PC-3 (cell line): ENCODE data around the gene PIAS1. TPM values are rescaled to one million over a fixed set of nuclear protein-coding genes. Genes with fewer than 3 reads are reported as not detected.

Experiments used
- ATAC-seq: fragments of 200-7000 bp; cut with Tn5 transposase; 2 replicates; pipeline ENCODE4 v1.9.1; 2020; ENCODE audit warnings: mild to moderate bottlenecking, moderate library complexity
- BruUV-seq: library from RNA; stranded (reverse); fragments of 400-500 nt; replicated peaks from 2 replicates; lab custom pipeline; 2021; lab: Mats Ljungman, UMichigan
- CTCF ChIA-PET: fragments of 300-600 bp; sonication (Branson Sonifier 250); formaldehyde crosslinking; loops from one replicate; lab custom pipeline; 2022; ENCODE audit warnings: antibody characterized with exemption; lab: Charles Lee
- POLR2A ChIA-PET: fragments of 300-600 bp; sonication (Branson Sonifier 250); formaldehyde crosslinking; loops from one replicate; lab custom pipeline; 2022; ENCODE audit warnings: antibody characterized with exemption; ENCODE audit not compliant: unreplicated experiment; lab: Charles Lee
- DNase-seq: peaks from one replicate; pipeline ENCODE4 v3.0.0-alpha.2; 2015
- H2AFZ ChIP-seq: fragments of 300-600 bp; sonication (generic); 2 replicates; pipeline ENCODE4 v1.6.0; 2016; ENCODE audit warnings: antibody characterized with exemption, low read length
- H3F3A ChIP-seq: fragments of 300-600 bp; sonication (generic); one replicate; pipeline ENCODE4 v1.6.0; 2017; ENCODE audit warnings: antibody characterized with exemption, low read length, control low read depth, mild to moderate bottlenecking; ENCODE audit not compliant: unreplicated experiment
- H3K27ac ChIP-seq: fragments of 300-600 bp; sonication (generic); 2 replicates; pipeline ENCODE4 v1.5.1; 2016; ENCODE audit warnings: mild to moderate bottlenecking, low read length
- H3K27me3 ChIP-seq: fragments of 300-600 bp; sonication (generic); 2 replicates; pipeline ENCODE4 v1.6.1; 2016; ENCODE audit warnings: low read length, mixed read lengths
- H3K36me3 ChIP-seq: fragments of 300-600 bp; sonication (generic); 2 replicates; pipeline ENCODE4 v1.6.1; 2016; ENCODE audit warnings: low read depth, mixed run types, low read length, mixed read lengths
- H3K4me1 ChIP-seq: fragments of 300-600 bp; sonication (generic); 2 replicates; pipeline ENCODE4 v1.5.1; 2016; ENCODE audit warnings: low read length; ENCODE audit not compliant: insufficient read depth
- H3K4me2 ChIP-seq: fragments of 300-600 bp; sonication (generic); 2 replicates; pipeline ENCODE4 v1.6.0; 2016; ENCODE audit warnings: low read length
- H3K4me3 ChIP-seq: fragments of 300-600 bp; sonication (generic); 2 replicates; pipeline ENCODE4 v1.5.1; 2016; ENCODE audit warnings: mild to moderate bottlenecking, low read length, mixed read lengths
- H3K79me2 ChIP-seq: fragments of 300-600 bp; sonication (generic); 2 replicates; pipeline ENCODE4 v1.6.1; 2017; ENCODE audit warnings: low read length, mixed read lengths
- H3K9ac ChIP-seq: fragments of 300-600 bp; sonication (generic); 2 replicates; pipeline ENCODE4 v1.6.0; 2016; ENCODE audit warnings: mild to moderate bottlenecking, low read length
- H3K9me2 ChIP-seq: fragments of 300-600 bp; sonication (generic); replicated peaks from 2 replicates; pipeline ENCODE4 v1.6.1; 2016; ENCODE audit warnings: mixed run types, low read length, mixed read lengths
- H3K9me3 ChIP-seq: fragments of 300-600 bp; sonication (generic); 2 replicates; pipeline ENCODE4 v1.6.1; 2016; ENCODE audit warnings: low read length, mixed read lengths
- H4K20me1 ChIP-seq: fragments of 300-600 bp; sonication (generic); 2 replicates; pipeline ENCODE4 v1.6.1; 2016; ENCODE audit warnings: low read length, mixed read lengths
- EZH2 ChIP-seq: fragments of 300-600 bp; sonication (generic); IDR thresholded peaks from one replicate; pipeline ENCODE4 v1.6.1; 2017; ENCODE audit warnings: antibody characterized with exemption, mild to moderate bottlenecking, low read length; ENCODE audit not compliant: unreplicated experiment
- EZH2phosphoT487 ChIP-seq: fragments of 300-600 bp; sonication (generic); IDR thresholded peaks from 2 replicates; pipeline ENCODE4 v1.6.1; 2018; ENCODE audit warnings: mild to moderate bottlenecking, antibody characterized with exemption, low read length, borderline replicate concordance
- intact Hi-C: fragments of 100-400 bp; cut with micrococcal nuclease; formaldehyde crosslinking; loops from 2 replicates; pipeline ENCODE4 v1.9.0; 2023
- total RNA-seq: library from RNA; depleted of rRNA; stranded (reverse); fragments of >200 nt; gene quantifications from 2 replicates; pipeline ENCODE4 v1.2.3, GENCODE V29; 2014
- TF ChIP-seq, protein P1 (sequence below): fragments of 300-600 bp; sonication (generic); conservative IDR thresholded peaks from 2 replicates; pipeline ENCODE4 v1.5.1; 2017; ENCODE audit warnings: antibody characterized with exemption, low read depth, mild to moderate bottlenecking, low read length

Gene PIAS1
- total RNA-seq, 1 experiment from 2014 or later, result 21.9 TPM

DNA sequence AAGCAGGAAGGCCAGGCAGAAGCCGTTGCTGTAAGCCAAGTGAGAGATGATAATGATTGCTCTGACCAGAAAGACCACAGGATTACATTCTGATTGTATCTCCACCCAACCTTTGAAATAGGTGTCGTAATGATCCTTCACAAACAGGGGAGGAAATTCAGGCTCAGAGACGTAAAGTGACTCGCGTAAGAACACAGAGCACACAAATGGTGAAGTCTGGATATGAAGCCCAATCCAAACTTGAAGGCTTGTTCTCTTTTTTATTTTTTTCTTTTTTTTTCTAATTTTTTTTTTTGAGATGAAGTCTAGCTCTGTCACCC, 25.3 kb upstream of the PIAS1 start:
- Histone ChIP-seq H3K36me3 (no peaks in the 10 kb centered on the region), H3K4me2 (no peak overlapping the region), H3K9ac (no peak overlapping the region), H3K9me2 (no peaks in the 10 kb centered on the region), H3F3A (no peaks in the 10 kb centered on the region), H4K20me1 (no peaks in the 10 kb centered on the region), H3K9me3 (no peaks in the 10 kb centered on the region), H3K4me3 (no peak overlapping the region), H3K27me3 (no peaks in the 10 kb centered on the region), H2AFZ (no peak overlapping the region), H3K27ac (no peak overlapping the region), H3K79me2 (no peaks in the 10 kb centered on the region), H3K4me1 (no peaks in the 10 kb centered on the region)
- ChIA-PET POLR2A (no interaction called here), CTCF (no interaction called here)
- no TSS peak for BruUV-seq
- no peak for ATAC-seq
- intact Hi-C loops, result no loop called here
- no peak for DNase-seq
- TF ChIP-seq, protein P1, sequence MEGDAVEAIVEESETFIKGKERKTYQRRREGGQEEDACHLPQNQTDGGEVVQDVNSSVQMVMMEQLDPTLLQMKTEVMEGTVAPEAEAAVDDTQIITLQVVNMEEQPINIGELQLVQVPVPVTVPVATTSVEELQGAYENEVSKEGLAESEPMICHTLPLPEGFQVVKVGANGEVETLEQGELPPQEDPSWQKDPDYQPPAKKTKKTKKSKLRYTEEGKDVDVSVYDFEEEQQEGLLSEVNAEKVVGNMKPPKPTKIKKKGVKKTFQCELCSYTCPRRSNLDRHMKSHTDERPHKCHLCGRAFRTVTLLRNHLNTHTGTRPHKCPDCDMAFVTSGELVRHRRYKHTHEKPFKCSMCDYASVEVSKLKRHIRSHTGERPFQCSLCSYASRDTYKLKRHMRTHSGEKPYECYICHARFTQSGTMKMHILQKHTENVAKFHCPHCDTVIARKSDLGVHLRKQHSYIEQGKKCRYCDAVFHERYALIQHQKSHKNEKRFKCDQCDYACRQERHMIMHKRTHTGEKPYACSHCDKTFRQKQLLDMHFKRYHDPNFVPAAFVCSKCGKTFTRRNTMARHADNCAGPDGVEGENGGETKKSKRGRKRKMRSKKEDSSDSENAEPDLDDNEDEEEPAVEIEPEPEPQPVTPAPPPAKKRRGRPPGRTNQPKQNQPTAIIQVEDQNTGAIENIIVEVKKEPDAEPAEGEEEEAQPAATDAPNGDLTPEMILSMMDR, result no peak
- TF ChIP-seq EZH2phosphoT487, result no peak
- TF ChIP-seq EZH2, result no peak

DNA sequence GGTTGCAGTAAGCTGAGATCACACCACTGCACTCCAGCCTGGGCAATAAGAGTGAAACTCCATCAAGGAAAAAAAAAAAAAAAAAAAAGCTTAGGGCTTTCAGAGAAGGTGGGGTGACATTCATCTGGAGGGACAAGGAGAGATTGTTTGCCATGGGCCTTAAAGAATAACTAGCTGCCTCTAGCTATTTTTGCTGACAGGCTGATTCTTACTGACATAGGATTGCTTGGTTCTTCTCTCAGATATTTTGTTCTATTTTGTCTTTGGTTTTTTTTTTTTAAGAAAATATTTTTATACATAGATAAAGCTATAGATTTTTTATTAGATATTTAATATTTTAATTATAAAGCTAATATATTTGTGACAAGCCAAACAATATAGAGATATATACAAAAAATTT, 24.2 kb upstream of the PIAS1 start:
- Histone ChIP-seq H3K27ac (no peak overlapping the region), H3K9me3 (no peaks in the 10 kb centered on the region), H3K4me1 (no peaks in the 10 kb centered on the region), H2AFZ (no peak overlapping the region), H4K20me1 (no peaks in the 10 kb centered on the region), H3K27me3 (no peaks in the 10 kb centered on the region), H3K4me3 (no peak overlapping the region), H3F3A (no peaks in the 10 kb centered on the region), H3K4me2 (no peak overlapping the region), H3K79me2 (no peaks in the 10 kb centered on the region), H3K36me3 (no peaks in the 10 kb centered on the region), H3K9me2 (no peaks in the 10 kb centered on the region), H3K9ac (no peak overlapping the region)
- POLR2A ChIA-PET, result interaction anchor here (0.6 kb wide), 1 partner anchor 12 kb away, joined by 5 read pairs; no protein-coding TSS in a partner anchor
- BruUV-seq, result no TSS peak
- DNase-seq (no peak), ATAC-seq (no peak)
- TF ChIP-seq, protein P1, result no peak
- TF ChIP-seq EZH2phosphoT487 (no peak), EZH2 (no peak)
- intact Hi-C loops, result no loop called here
- CTCF ChIA-PET, result interaction anchor here (0.6 kb wide), 1 partner anchor 26 kb away, joined by 7 read pairs; no protein-coding TSS in a partner anchor

DNA sequence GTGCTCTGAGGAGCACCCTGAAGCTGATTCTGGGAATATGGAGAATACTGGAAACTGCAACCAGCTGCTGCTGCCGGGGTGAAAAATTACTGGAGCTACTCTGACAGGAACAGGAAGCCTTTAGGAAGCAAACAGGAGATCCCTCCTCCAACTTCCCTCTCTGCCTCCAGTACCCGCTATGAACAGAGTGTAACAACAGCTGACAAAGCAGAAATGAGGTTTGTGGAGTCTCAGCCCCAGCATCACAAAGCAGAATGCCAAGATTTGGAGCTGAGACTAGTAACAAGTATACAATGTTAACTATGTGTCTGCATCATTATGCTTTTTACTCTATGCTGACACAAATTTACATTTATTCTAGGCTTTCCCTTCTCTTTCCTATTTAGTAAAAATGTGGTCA, 22.7 kb upstream of the PIAS1 start:
- ATAC-seq (no peak), DNase-seq (no peak)
- Histone ChIP-seq H3K9ac (no peak overlapping the region), H3K79me2 (no peaks in the 10 kb centered on the region), H3K4me2 (no peak overlapping the region), H2AFZ (no peak overlapping the region), H3F3A (no peaks in the 10 kb centered on the region), H3K9me2 (no peaks in the 10 kb centered on the region), H3K27me3 (no peaks in the 10 kb centered on the region), H3K4me3 (no peak overlapping the region), H3K27ac (no peak overlapping the region), H3K4me1 (no peaks in the 10 kb centered on the region), H3K9me3 (no peaks in the 10 kb centered on the region), H4K20me1 (no peaks in the 10 kb centered on the region), H3K36me3 (no peaks in the 10 kb centered on the region)
- TF ChIP-seq, protein P1, result no peak
- TF ChIP-seq EZH2 (no peak), EZH2phosphoT487 (no peak)
- POLR2A ChIA-PET, result no interaction called here
- BruUV-seq, result no TSS peak
- CTCF ChIA-PET, result interaction anchor here (0.6 kb wide), 1 partner anchor 31 kb away, joined by 6 read pairs; no protein-coding TSS in a partner anchor
- intact Hi-C loops, result no loop called here
